Brain pericyte (primary cell): ENCODE results near the gene KIF12.
"Not testable (repeated sequence)": the region's sequence is repeated elsewhere in the genome, so short reads cannot be mapped to it uniquely, and the experiment has no call there.

ENCODE experiments used
- DNase-seq: peaks from one replicate; pipeline ENCODE4 v3.0.0-alpha.2; 2012; ENCODE audit warnings: low read depth, low spot score

The KIF12 gene

DNA sequence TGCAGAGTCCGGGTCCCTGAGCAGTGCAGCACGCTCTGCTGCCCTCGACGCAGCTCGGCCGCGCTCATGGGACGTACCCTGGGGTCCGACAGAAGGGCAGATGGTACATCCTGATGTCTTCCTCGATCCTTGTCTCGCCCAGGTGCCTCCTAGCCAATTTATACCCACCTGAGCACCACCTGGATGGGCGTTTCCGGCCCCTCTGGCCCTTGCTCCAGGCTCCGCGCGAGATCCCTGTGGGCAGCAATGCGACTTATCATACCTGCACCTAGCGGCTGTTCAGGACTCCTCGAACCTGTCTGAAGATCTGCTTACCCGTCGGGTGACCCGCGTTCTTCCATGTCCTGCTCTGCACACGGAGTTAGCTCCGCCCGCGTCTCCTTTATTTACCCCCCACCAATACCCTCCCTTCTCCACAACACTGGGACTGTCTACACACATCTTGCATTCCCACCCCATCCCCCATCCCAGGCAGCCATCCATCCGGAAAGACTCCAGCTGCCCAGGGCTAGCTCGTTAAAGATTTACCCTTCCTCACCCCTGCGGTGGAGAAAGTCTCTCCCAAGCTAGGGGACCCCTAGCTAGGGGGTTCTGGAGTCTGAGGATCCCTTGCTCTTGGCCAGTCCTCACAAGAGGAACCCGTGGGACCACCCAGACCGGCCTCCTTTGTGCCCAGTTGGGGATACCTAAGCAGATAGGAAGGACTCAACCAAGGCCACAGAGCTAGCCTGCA is at the start of gene KIF12:
Gene KIF12 (minus strand): TSS at position 357 of the 733 bp plus-strand sequence. CDS start 16 bp downstream, at position 341.
- no peak for DNase-seq

DNA sequence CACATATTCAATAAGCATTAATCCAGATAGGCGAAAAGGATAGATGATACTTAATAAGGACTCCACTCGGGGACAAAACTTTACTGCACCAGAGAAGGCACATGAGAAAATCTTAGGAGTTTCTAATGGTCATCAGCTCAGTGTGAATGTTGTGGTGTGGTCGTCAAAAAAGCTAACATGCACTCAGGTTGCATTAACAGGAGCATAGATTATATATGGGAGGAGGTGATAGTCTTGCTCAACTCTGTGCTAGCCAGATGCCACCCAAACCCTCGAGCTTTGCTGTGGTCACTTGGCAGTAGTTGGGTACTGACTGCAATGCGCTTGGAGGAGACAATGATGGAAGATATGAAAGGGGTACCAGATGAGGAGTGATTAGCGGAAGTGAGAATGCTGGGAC is 47.6 kb upstream of the KIF12 start:
- DNase-seq = no peak

DNA sequence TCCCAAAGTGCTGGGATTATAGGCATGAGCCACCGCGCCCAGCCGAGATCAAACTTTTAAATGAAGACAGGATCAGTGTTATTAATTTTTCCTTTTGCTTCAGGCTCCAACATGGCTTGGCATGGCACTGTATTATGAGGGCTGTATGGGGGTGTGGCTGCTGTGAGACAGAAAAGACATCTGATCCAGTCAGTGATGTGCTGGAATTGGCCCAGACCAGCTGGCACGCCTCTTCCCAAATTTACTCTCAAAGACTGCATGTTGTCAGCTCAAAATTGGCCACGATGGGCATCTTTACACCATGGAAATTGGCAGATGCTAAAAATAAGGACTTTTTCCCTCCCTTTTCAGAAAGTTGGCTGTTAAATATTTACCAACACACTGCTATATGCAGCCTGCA is 44.1 kb upstream of the KIF12 start:
- DNase-seq = no peak

DNA sequence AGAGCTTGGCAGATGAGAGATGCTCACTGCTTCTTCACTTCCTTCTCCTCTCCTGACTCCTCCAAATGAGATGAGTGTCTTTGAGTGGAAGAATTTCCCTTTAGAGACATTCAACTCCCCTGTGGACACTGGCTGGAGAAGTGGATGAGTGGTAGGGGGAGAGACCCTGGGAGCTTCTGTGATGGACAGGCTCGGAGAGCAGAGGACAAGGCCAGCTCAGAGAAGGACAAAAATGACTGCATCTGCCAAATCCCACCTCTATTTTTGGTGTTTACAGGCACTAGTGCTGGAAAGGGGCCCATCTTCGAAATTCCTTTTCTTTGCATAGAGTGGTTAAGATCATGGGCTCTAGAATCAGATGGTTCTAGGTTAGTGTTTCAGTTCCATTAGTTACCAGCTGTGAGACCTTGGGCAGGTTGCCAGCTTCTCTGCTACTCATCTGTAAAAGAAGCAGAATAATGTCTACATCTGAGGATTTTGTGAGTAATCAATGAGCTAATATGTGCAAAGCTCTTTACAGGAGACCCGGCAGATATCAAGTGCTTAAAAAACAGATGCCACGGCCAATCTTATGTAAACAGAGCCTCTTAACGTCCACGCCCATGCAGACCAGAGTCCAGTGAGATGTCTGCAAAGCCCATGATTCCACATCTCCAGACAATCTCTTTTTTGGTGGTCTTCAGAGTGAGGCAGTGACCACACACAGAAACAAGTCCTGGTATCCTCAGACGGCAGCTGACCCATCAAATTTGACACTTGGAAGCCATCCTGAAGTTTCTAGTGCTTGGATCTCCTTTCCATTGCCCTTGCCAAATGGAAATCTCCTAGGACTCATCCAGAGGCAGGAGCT is 42.7 kb upstream of the KIF12 start:
- DNase-seq = no peak

- DNase-seq = no peak
Measured at GRCh38 chr9:114140850-114141249, 41.8 kb upstream of the KIF12 start.

- no peak for DNase-seq
Measured at GRCh38 chr9:114140401-114140800, 41.3 kb upstream of the KIF12 start.

DNA sequence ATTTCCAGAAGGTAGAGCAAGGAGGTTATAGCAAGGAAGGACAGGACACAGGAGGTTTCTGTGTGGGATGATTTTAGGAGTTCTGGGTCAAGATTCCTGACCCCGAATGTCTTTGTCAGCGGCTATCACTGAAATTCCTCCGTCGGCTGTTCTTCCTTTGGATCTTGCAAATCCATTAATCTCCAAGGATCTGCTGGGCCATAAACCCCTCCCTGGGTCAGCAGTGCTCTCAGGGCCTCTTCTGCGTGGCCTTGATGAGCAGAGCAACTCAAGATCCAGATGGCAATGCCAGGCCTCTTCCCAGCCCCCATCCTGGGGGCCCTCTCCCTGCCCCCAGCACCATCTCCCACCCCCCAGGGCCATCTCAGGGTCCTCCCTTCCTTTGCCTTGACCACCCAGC is 40.0 kb upstream of the KIF12 start:
- no peak for DNase-seq

GRCh38 chr9:114138552-114138971 is 39.5 kb upstream of the KIF12 start:
- no peak for DNase-seq

- no peak for DNase-seq
Measured at GRCh38 chr9:114137831-114138230, 38.7 kb upstream of the KIF12 start.

- no peak for DNase-seq
Measured at GRCh38 chr9:114134827-114135396, 35.8 kb upstream of the KIF12 start.

GRCh38 chr9:114132550-114132918 is 33.4 kb upstream of the KIF12 start:
- DNase-seq = no peak

DNA sequence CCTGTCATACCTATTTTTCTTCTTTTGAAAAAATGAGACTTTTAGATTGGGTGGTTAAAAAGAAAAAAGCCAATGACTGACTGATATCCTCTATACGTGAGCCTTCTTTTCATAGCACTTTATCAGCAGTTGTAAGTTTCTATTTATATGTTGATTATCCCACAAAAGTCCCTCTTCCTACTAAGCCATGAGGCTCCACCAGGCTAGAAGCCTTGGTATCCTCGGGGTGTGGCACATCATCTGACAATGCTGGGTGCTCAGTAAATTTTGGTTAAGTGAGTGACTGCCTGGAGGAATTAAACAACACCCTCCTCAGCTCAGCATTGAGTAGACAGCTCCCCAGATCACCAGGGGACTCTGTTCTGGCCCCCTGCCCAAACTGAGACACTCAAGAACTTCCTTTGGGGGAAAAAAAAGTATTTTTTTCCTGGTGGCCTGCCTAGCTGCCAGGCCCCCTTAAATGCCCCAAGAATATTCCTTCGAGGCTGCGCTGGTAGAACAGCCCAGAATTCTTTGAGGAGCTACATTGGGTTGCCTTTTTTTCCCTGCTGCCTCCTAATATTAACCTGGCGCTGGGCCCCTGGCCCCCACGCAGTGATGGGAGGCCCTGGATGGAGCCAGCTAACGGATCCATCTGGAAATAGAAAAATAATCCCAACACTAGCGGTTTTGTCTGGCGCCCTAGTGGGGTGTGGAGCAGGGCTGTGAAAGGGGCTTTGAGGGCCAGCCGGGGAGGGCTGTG is 32.9 kb upstream of the KIF12 start:
- DNase-seq = no peak

GRCh38 chr9:114130624-114131277 is 31.7 kb upstream of the KIF12 start:
- no peak for DNase-seq

DNA sequence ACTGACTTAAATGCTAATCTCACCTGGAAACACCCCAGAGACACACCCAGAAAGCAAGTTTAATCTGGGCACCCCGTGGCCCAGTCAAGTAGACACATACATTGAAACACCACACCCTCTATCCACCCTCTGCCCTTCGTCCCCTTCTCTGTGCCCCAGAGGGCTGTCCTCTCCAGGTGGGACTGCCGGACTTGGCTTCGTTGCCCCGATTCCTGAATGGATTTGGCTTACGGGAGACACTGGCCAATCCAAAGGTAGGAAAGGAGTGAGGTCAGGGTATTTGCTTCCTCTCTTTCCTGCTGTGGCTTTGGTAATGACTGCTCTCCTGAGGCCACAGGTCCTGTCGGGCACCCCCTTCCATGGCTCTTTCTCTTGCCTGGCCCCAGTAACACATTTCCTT is 31.0 kb upstream of the KIF12 start:
- no peak for DNase-seq

- DNase-seq = not testable (repeated sequence)
Measured at GRCh38 chr9:114128759-114129158, 29.7 kb upstream of the KIF12 start.

DNA sequence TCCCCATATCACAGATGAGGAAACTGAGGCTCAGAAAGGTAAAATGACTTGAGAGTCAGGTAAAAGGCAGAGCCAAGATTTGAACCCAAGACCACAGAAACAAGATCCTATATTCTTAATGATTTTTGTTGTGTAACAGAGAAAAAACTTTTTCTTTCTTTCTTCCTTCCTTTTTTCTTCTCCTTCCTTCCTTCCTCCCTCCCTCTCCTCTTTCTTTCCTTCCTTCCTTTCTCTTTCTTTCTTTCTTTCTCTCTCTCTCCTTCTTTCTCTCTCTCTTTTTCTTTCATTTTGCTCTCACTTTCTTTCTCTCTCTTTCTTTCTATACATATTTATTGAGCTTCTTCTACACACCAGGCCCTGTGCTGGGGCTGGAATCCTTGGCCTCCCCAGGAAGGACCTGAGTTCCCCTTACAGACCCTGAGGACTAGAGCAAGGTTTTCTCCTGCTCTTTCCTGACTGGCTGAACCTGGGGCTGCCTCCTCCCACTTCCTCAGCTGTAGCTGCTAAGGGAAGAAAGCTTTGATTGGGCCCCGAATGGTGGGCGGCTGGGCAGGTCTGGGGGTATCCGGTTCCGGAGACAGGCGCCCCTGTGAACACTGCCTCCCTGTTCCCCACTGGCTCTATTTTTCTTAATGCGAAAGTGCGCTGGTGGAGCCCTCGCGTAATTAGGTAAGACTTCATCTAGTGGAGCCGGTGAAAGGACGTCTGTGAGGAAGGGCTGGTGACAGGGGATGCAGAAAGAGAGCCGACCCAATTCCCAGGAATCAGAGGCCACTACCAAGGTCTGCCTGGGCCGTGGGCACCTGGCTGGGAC is 27.4 kb upstream of the KIF12 start:
- DNase-seq = no peak

DNA sequence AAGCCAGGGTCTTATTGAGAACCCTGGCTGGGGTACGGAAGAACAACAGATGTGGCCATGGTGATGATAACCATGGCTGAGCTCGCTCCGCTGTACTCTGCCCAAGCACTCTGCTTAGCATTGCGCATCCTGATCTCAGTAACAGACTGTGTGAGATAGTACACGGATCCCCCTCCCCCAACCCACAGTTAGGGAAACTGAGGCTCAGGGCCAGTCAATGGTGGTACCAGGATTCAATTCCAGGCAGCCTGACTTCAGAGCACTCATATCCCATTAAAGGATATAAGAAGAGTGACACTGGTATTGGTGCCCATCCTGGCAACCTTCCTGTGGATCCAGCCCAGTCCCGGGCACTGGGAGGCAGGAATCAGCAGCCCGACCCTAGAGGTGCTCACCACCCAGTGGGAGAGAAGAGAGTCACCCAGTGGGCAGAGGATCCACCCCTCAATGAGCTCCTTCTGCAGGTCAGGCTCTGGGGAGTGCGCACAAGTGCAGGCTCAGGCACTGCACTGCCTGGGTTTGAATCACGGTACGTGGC is 26.5 kb upstream of the KIF12 start:
- no peak for DNase-seq

DNA sequence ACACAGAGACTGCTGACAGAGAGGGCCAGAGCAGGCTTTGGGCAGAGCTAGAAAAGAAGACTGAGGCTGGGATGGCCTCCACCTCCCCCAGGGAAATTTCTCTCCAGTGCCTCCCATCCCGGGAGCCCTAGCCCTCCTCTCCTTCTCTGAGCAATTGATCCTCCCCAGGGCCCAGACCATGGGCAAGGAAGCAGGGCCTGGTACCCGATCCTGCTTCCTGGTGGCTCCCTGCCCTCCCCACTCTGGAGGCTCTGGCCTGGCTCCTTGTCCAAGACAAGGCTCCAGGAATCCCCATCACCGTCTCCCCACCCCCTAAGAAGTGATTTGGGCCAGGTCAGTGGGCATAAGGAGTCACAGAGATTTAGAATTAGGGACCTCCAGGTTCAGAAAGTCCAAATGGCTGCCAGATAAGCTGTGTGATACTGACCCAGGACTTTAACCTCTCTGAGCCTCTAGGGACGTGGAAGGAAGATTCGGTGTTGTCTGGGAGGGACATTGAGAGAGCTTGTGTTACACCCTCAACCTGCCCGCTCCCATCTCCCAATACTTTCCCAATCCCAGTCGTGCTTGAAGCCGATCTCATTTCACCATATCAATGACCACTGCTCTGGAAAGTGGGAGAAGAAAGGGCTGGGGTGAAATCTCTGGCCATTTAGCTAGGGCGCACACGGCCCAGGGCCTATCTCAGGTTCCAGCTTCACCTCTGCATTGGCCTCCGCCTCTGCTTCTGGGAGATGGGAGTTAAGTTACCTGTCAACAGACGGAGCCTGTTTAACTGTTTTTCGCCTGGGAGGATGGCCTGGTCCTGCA is 25.8 kb upstream of the KIF12 start:
- no peak for DNase-seq

GRCh38 chr9:114124138-114124537 is 25.0 kb upstream of the KIF12 start:
- no peak for DNase-seq
